HG03342 (cell line): ENCODE measurements around the gene MAP1S.
"Not testable (repeated sequence)": the region's sequence is repeated elsewhere in the genome, so short reads cannot be mapped to it uniquely, and the experiment has no call there.

Experiments
- ATAC-seq: cut with Tn5 transposase; IDR thresholded peaks from one replicate; pipeline ENCODE4 v1.9.1; 2021; ENCODE audit warnings: mild to moderate bottlenecking, moderate library complexity; ENCODE audit not compliant: unreplicated experiment

The MAP1S gene

DNA sequence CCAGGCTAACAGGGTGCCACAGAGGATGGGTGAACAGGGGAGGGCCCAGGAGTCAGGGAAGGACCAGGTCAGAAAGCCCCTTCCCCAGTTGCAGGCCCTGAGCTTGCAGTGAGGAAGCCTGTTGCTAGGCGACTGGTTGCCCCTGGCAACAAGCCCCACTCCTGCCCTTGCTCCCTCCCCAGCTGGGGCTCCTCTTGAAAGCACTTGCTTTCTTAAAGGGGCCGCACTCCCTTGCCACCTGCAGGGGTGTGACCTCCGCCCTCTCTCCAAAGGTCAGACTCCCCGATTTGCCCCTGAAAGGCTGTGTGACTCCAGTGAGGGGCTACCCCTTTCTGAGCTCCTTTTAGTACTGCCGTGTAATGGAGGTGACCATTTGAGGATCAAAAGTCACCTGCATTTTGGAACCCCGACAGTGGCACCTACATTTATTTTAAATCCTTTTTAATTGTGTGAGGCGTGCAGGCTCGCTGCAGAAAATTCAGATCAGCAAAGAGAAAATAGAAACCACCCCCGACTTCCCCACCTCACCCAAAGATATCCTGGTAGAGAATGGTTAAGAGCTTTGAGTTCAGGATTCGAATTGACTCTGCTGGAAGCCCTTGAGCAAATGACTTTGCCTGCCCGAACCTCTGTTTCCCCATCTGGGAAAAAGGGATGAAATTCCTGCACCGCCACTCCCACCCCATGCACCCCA lies 36.8 kb downstream of the MAP1S start:
- ATAC-seq: no peak

DNA sequence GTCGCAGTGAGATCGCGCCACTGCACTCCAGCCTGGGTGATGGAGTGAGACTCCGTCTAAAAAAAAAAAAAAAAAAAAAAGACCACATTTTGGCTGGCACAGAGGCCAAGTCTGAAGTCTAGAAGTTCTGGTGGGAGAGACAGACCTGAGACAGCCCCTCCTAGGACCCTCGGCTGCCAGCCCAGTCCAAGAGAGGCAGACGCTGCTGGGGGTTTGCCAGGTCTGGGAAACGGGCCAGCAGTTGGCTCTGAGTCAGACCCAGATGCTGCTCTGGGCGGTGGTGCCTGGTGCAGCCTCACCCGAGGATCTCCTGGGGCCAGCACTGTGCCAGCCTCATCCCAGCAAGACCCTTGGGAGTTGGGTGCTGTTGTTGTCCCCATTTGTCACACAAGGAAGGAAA lies 37.8 kb downstream of the MAP1S start:
- no peak for ATAC-seq

DNA sequence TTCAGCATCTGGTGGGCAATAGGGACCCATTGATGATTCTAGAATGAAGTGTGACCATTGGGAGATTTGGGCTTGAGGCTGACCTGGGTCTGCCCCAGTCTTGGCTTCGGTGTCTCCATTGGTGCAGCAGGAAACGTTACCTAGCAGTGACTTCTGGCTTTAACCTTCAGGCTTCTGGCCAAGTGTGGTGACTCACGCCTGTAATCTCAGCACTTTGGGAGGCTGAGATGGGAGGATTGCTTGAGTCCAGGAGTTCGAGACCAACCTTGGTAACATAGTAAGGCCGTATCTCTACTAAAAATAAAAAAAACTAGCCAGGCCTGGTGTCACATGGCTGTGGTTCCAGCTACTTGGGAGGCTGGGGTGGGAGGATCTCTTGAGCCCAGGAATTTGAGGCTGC lies 39.2 kb downstream of the MAP1S start:
- ATAC-seq: no peak

DNA sequence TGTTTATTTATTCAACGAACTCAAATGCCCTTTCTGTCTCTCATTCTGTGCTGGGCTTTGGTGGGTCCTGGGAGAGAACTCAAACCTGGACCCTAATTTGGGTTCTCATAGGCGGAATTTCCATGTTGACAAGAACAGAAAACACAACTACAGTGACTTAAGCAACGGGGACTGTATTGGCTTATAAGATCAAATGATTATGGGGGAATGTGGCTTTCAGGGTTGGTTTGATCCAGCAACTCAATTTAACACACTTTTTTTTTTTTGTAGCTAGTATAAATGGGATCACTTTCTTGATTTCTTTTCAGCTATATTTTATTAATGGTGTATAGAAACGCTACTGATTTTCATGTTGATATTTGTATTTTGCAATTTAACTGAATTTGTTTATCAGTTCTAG lies 41.9 kb downstream of the MAP1S start:
- ATAC-seq: no peak

DNA sequence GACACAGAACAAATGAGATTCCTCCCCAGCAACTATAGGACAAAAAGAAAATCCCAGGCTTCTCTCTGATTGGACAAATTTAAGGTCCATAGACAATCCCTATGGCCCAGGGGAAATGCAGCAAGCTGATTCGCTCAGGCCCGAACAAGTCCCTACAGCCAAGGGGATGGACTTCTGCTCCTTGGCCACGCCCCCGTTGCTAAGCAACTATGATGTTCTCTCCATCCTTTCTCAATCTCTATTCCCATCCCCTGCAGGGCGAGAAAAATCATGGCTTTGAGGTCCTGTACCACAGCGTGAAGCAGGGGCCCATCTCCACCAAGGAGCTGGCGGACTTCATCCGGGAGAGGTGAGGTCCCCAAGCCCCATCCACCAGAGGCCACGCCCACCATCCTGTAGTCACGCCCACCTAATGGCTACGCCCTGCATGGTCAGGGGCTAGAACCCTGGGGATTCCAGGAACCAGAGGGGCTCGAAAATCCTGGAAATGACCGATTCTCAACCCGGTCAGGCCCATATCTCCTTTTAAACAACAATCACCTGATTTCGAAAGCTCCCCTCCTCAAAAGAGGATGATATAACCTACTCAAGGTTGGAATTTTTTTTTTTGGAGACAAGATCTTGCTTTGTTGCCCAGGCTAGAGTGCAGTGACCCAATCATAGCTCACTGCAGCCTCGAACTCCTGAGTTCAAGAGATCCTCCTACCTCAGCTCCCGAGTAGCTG lies 43.4 kb downstream of the MAP1S start:
- ATAC-seq: no peak

DNA sequence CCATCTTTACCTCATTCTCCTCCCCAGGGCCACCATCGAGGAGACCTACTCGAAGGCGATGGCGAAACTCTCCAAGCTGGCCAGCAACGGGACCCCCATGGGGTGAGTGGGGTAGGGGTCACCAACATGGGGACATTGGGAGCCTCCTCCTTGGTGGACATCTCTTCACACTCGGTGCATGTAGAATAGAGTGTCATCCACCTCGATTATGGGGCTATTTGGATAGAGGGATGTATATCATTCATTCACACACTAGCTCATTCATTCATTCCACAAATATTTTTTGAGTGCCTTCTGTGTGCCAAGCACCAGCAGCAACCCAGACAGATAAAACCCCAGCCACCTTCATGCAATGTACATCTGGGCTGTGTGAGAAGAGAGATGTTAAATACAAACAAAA lies 45.1 kb downstream of the MAP1S start:
- no peak for ATAC-seq

DNA sequence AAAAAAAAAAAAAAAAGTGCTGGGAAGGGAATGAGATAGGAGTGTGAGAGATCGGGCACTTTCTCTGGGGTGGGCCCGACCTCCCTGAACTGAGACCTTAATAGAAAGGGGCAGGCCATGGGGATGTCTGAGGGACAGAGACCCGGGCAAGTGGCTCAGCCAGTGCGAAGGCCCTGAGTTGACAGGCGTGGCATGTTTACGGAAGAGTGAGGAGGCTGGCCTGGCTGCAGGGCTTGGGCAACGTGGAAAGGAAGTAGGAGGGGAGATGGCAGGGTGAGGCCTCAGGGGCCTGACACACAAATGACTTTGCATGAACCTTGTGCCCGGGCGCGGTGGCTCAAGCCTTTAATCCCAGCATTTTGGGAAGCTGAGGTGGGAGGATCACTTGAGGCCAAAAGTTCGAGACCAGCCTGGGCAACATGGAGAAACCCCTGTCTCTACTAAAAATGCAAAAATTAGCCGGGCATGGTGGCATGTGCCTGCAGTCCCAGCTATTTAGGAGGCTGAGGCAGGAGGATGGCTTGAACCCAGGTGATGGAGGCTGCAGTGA lies 45.9 kb downstream of the MAP1S start:
- no peak for ATAC-seq

DNA sequence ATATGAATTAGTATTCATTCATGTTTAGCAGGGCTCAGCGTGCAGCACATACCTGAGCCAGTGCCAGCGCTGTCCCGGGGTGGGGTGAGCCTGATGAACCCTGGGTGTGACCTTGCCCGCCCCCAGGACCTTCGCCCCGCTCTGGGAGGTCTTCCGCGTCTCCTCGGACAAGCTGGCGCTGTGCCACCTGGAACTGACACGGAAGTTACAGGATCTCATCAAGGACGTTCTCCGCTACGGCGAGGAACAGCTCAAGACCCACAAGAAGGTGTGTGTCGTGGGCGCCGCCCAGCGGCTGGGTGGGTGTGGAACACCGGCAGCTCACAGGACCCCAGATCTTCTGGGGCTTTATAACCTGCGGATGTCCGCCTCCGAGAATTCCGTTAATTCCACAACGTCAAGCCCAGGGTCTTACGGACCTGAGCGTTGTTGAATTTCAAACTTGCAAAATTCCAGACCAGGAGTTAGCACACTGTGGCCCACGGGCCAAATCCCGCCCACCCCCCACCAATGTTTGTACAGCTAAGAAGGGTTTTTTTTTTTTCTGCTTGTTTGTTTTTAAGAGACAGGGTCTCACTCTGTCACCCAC lies 47.4 kb downstream of the MAP1S start:
- ATAC-seq: no peak

DNA sequence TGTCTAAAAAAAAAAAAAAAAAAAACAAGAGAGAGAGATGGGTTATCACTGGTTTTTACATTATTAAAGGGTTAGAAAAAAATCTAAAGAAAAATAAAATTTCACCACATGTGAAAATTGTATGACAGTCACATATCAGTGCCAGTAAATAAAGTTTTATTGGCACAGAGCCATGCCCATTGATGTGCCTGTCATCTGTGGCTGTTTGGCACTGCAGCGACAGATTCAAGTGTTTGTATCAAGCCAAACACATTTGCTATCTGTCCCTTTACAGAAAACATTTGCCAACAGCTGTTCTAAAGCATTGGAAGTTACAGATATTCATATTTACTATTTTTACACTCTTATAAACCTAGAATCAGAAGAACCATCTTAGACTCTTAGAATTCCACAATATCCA lies 48.3 kb downstream of the MAP1S start:
- no peak for ATAC-seq

DNA sequence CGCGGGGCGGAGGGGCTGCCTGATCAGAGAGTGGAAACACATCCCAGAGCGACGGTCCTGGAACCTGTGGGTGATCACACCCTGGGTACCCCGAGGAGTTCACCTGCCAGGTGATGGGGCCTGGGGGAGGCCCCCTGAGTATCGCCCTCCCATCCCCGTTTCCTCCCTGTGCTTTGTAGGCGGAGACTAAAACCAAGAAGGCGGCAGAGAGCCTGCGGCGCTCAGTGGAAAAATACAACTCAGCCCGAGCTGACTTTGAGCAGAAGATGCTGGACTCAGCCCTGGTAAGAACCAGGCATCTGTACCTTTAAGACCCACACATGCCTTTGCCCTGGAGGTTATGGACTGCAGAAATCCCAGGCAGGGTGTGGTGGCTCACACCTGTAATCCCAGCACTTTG lies 51.3 kb downstream of the MAP1S start:
- ATAC-seq: no peak

DNA sequence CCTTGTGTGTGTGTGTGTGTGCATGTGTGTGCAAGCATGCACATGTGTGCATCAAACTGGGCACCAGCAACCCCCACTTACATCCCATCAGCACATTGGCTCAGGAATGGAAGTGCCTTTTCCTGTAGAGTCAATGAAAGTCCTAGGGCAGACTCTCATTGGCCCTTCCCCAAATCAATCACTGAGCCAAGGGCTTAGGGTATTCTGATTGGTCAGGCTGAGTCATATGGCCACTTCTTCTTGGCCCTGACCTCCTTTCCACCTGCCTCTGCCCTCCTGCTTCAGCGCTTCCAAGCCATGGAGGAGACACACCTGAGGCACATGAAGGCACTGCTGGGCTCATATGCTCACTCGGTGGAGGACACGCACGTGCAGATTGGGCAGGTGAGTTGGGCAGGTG lies 52.9 kb downstream of the MAP1S start:
- no peak for ATAC-seq

DNA sequence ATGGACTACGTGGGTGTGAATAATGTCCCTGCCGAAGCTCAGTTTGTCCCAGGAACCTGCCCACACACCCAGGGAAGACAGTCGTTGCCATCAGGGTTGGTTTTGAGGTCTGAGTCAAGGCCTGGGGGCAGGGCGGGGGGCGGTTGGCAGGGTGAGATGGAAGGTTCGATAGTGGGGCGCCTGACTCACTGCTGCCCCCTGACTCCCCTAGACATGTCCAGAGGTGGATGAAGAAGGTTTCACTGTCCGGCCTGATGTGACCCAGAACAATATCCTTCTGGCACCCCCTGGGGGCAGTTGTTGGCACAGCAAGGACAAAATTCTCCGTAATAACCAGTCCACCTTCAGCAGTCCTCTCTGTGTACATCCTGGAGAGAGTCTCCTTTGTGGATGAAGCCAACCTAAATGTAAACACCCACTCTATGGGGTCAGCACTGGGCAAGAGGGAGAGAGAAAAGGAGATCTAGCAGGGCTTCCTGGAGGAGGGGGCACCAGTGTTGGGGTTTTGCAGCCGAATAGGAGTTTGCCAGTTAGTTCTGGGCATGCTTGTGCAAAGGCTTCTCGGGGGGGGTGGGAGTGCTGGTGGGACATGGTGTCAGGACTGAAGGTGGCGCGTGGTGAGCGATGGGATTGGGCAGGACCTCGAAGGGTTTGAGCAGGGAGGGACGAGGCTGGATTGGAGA lies 56.1 kb downstream of the MAP1S start:
- ATAC-seq: no peak

DNA sequence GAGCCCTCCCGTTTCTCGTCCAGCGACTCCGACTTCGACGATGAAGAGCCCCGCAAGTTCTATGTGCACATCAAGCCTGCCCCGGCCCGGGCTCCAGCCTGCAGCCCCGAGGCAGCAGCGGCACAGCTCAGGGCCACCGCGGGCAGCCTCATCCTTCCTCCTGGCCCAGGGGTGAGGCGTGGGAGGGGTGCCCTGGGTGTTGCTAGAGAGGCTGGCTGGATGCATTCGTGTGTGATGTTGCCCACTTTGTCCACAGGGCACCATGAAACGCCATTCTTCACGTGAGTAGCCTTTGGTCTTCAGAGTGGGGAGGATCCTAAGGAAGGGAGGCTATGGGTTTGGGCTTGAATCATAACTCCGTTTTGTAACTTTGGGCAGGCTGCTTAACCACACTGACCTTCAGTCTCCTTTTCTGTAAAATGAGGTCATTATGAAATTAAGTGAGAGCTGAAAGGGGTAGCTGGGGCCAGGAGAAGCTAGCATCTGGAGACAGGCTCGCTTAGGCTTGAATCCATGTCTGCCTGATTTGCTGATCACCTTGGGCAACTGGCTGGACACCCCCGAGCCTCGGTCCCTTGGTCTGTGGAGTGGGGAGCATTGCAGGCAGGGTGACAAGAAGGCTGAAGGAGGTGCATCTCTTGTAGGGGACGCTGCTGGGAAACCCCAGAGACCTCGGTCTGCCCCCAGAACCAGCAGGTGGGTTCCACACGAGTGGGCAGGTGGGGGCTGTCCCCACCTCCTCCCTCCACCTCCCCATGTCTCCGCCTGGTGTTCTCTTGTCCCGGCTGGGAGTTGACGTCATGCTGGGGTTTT lies 56.9 kb downstream of the MAP1S start:
- peak; percentile 72 for ATAC-seq

DNA sequence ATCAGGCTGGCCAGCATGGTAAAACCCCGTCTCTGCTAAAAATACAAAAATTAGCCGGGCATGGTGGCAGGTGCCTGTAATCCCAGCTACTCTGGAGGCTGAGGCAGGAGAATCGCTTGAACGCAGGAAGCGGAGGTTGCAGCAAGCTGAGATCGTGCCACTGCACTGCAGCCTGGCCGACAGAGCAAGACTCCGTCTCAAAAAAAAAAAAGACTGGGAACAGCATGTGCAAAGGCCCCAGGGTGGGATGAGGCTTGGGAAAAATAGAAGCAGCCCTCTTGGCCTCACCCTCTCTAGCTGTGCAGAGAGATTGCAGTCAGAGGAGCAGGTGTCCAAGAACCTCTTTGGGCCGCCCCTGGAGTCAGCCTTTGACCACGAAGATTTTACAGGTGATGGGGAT lies 58.6 kb downstream of the MAP1S start:
- not testable (repeated sequence) for ATAC-seq

DNA sequence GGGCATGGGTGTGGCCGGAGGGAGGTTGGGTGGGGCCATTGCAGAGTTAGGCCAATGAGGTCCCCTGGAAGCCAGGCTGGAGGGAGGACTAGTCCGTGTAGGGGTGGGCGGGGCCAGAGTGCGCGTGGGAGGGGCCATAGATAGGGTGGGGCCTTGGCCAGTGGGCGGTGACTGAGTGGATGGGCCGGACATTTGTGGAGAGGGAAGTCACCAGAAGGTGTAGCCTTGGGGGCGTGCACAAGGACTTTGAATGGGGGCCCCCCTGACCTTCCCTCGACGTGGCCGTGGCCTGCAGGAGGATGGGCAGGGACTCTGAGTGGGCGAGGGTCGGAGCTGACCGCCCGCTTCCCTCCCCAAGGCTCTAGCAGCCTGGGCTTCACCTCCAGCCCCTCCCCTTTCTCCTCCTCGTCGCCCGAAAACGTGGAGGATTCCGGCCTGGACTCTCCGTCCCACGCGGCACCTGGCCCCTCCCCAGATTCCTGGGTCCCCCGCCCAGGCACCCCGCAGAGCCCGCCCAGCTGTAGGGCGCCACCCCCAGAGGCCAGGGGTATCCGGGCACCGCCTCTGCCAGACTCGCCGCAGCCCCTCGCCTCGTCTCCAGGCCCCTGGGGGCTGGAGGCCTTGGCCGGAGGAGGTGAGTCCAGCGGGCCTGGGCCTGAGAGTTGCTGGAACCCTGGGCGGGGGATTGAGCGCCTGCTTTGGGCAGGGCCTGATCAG lies 59.1 kb downstream of the MAP1S start:
- ATAC-seq: no peak

DNA sequence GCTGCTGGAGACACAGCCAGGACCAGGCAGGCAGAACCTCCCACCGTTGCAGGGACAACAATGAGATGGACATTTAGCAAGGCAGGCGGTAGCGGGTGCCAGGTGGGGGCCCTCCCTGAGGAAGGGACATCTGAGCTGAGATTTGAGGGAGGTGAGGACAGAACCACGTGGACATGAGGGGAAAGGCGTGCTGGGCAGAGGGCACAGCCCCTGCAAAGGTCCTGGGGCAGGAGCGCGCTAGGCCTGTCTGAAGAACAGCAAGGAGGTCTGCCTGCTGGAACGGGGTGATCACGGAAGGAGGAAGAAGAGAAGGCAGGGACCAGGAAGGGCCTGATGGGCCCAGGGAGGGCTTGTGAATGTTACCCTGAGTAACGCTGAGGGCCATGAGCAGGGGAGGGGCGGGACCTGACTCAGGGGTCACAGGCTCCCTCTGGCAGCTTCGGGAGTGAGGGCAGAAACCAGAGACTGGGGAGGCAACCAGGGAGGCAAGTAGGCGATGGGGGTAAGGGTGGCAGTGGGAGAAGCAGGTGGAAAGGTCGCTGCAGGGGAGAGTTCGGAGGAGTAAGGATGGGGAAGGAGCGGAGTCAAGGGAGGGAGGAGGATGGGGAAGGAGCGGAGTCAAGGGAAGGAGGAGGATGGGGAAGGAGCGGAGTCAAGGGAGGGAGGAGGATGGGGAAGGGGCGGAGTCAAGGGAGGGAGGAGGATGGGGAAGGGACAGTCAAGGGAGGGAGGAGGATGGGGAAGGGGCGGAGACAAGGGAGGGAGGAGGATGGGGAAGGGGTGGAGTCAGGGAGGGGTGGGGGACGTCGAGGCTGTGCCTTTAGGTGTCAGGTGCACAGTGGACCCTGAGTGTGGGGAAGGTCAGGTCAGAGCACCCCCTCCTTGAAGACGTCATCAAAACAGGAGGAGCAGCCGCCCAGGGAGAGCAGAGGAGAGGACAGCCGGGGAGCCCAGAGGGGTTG lies 60.0 kb downstream of the MAP1S start:
- ATAC-seq: no peak

DNA sequence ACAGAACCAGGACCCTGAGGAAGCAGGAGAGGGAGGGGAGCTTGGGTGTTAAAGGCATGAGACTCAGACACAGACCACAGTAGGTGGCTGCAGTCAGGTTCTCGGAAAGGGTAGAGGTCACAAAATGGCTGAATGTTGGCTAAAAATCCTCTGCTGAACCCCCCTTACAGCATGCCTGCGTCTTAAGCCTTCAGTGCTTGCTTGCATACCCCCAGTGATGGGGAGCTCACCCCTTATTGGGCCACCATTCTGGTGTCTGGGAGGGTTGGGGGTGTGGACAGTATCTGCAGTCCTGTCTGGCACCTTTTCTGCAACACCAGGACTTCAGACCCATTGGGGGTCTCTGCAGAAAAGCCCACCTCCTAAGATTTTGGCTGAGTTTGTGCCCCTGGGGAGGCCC lies 61.5 kb downstream of the MAP1S start:
- no peak for ATAC-seq

DNA sequence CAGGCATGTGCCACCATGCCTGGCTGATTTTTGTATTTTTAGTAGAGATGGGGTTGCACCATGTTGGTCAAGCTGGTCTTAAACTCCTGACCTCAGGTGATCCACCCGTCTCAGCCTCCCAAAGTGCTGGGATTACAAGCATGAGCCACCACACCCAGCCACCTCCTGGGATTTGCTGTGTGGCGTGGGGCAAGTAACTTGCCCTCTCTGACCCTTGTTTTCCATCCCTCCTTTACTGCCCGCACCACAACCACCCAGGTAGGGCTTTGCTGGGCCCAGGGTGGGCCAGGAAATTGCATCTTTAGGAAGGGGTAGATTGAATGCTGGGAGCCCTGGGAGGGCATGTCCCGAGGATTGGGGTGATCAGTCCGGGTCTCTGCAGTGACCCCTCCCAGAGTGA lies 64.4 kb downstream of the MAP1S start:
- ATAC-seq: not testable (repeated sequence)
